ENCODE measurements around the gene ZNF264.

DNA sequence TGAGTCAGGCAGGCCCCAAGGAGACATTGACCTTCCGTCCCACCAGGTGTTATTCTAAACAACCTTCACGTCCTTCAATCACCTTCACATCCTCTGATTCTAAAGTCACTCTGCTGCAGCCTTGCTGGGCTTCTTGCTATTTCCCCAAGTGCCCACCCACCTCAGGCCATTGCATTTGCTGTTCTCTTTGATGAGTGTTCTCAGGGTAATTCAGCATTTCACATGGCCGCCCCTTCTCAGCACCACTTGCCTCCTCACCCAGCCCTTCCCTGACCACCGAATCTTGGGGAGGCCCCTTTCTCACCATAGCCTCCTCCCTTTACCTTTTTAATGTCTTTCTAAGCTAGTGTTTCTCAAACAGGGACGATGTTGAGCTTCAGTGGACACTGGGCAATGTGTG, 53.8 kb downstream of the ZNF264 start:
- TF ChIP-seq YY1 (IDR thresholded peaks at IDR 0.05; ENCODE audit: low read depth) (no peak), TEAD4 (IDR thresholded peaks at IDR 0.05) (no peak), TAF1 (IDR thresholded peaks at IDR 0.05; ENCODE audit: low read depth) (no peak), EP300 (IDR thresholded peaks at IDR 0.05; ENCODE audit: borderline replicate concordance) (no peak), RAD21 (IDR thresholded peaks at IDR 0.05; ENCODE audit: low read depth) (no peak), NFIC (IDR thresholded peaks at IDR 0.05) (no peak), USF1 (IDR thresholded peaks at IDR 0.05) (no peak), FOXM1 (IDR thresholded peaks at IDR 0.05; ENCODE audit: borderline replicate concordance, low read depth) (no peak), CEBPB (IDR thresholded peaks at IDR 0.05) (no peak)

Data from Ishikawa (cell line).